Adipocyte (in vitro differentiated cells): ENCODE results near the gene FAM162A.
A peak's percentile ranks its signal among the peaks of the same experiment; 100 is the strongest.

Experiments used
- DNase-seq: peaks from one replicate; pipeline ENCODE4 v3.0.0-alpha.2; 2015; ENCODE audit warnings: low read depth
- H3K27me3 ChIP-seq: replicated peaks from 2 replicates; pipeline ENCODE4 v1.7.0; 2013; ENCODE audit warnings: mild to moderate bottlenecking, low read length, moderate library complexity; ENCODE audit not compliant: control insufficient read depth, insufficient read depth
- H3K36me3 ChIP-seq: 2 replicates; pipeline ENCODE4 v1.7.0; 2013; ENCODE audit warnings: low read length, mild to moderate bottlenecking, moderate library complexity; ENCODE audit not compliant: control insufficient read depth, insufficient read depth, severe bottlenecking
- H3K4me1 ChIP-seq: 2 replicates; pipeline ENCODE4 v1.7.0; 2013; ENCODE audit warnings: mild to moderate bottlenecking, low read length, moderate library complexity; ENCODE audit not compliant: control insufficient read depth, insufficient read depth
- H3K4me3 ChIP-seq: 2 replicates; pipeline ENCODE4 v1.7.0; 2013; ENCODE audit warnings: mild to moderate bottlenecking, low read length, moderate library complexity
- H3K9ac ChIP-seq: 2 replicates; pipeline ENCODE4 v1.7.0; 2013; ENCODE audit warnings: mild to moderate bottlenecking, low read length, moderate library complexity
- H3K9me3 ChIP-seq: 2 replicates; pipeline ENCODE4 v1.7.0; 2013; ENCODE audit warnings: mild to moderate bottlenecking, low read length, moderate library complexity; ENCODE audit not compliant: control insufficient read depth

The FAM162A gene

GRCh38 chr3:122458992-122459391 is 75.0 kb downstream of the FAM162A start:
- H3K9me3 ChIP-seq, result no peaks in the 10 kb centered on the region
- H3K9ac ChIP-seq, result no peak overlapping the region
- no peaks in the 10 kb centered on the region for H3K27me3 ChIP-seq
- peaks cover 87% of the 10 kb centered on the region for H3K36me3 ChIP-seq
- DNase-seq, result peak; percentile 82
- peaks cover 5% of the 10 kb centered on the region for H3K4me1 ChIP-seq
- no peak overlapping the region for H3K4me3 ChIP-seq

- Histone ChIP-seq H3K9me3 (no peaks in the 10 kb centered on the region), H3K4me3 (no peak overlapping the region), H3K9ac (no peak overlapping the region), H3K36me3 (peaks cover 88% of the 10 kb centered on the region), H3K27me3 (no peaks in the 10 kb centered on the region), H3K4me1 (peaks cover 1% of the 10 kb centered on the region)
- DNase-seq, result no peak
Observed at GRCh38 chr3:122461806-122462205, 77.8 kb downstream of the FAM162A start.
